HPDE6-E6E7 (cell line): ENCODE results near the gene CCDC183.
"Not testable (repeated sequence)": the region's sequence is repeated elsewhere in the genome, so short reads cannot be mapped to it uniquely, and the experiment has no call there.

Experiments used
- DNase-seq: peaks from one replicate; pipeline ENCODE4 v3.0.0; 2011; ENCODE audit warnings: missing footprints; ENCODE audit errors: extremely low spot score

Gene CCDC183

DNA sequence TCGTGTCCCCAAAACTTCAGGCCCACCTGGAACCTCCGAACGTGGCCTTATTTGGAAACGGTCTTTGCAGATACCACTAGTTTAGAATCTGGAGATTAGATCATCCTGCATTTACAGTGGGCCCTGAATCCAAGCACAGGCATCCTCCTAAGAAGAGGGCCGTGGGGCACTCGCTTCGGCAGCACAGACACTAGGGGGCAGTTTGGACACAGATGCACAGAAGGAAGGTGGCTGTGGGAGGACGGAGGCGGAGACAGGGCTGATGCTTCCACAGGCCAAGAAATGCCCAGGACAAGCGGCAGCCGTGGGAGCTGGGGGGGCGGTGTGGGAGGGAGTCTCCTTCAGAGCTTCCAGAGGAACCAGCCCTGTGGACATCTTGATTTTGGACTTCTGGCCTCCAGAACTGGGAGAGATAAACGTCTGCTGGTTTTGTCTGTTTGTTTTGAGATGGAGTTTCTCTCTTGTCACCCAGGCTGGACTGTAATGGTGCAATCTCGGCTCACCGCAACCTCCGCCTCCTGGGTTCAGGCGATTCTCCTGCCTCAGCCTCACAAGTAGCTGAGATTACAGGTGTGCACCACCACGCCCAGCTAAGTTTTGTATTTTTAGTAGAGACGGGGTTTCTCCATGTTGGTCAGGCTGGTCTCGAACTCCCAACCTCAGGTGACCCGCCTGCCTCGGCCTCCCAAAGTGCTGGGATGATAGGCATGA is 35.1 kb upstream of the CCDC183 start:
- not testable (repeated sequence) for DNase-seq

DNA sequence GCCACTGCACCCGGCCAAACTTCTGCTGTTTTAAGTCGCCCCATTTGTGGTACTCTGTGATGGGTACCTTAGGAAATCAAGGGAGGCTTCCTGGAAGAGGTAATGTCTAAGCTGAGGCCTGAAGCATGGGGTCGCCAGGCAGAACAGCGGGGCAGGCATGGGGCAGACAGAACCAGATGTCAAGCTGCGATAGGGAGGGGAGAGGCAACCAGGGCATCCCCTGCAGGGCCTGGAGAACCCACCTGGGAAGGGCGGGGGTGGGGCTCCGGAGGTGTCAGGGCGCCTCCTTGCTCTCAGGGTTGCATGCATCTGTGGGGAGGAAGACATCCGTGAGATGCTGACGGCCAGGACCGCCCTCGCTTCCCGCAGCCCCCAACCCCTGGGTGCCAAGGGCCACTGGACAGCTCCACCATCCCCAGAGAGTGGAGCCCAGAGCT is 34.6 kb upstream of the CCDC183 start:
- DNase-seq: no peak

DNA sequence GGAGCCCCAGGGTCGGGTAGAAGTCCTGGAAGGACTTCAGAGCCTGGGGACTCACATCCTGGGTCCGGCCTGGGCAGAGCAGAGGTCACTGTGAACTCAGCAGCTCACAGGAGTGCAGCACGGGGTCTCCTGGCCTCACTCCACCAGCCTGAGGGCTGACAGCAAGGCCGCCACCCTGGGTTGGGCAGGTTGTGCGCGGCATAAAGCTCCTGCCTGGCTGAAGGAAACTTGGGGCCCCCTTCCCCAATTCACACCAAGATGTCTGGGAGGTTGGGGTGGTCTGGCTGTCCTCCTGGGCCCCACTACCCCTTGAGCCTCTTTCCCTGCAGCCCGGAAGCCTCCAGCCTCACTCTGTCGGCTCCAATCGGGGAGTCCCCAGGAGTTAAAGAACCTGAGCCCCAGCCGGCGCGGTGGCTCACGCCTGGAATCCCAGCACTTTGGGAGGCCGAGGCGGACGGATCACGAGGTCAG is 33.9 kb upstream of the CCDC183 start:
- no peak for DNase-seq

DNA sequence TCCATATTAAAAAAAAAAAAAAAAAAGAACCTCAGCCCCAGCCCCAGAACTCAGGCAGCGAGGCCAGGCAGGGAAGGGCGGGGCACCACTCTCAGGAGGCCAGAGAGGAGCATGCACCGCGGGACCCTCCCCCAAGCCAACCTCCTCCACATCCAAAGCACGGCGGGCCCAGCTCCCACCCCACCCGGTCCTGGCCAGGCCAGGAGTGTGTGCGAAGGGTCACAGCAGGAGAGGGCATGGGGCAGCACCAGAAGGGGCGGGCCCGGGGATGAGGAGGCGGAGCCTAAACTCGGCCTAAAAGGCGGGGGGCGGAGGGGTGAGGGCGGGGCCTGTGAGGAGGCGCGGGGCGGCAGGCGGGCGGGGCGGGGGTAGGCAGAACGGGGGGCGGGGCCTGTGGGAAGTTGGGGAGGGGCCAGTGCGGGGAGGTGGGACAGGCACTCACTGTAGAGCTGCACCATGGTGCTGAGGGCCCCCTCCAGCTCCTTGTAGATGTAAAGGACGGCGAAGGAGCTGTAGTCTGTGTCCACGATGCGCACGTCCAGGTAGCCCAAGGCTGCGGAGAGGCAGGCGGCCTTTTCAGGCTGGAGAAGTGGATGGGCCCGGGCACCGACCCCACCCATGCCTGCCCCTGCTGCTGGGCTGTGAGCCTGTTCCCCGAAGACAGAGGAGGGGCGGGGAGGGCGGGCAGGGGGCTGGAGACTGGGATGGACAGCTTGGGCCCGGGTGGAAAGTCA is 33.1 kb upstream of the CCDC183 start:
- DNase-seq: no peak

- no peak for DNase-seq
Observed at GRCh38 chr9:136763649-136764035, 32.5 kb upstream of the CCDC183 start.

DNA sequence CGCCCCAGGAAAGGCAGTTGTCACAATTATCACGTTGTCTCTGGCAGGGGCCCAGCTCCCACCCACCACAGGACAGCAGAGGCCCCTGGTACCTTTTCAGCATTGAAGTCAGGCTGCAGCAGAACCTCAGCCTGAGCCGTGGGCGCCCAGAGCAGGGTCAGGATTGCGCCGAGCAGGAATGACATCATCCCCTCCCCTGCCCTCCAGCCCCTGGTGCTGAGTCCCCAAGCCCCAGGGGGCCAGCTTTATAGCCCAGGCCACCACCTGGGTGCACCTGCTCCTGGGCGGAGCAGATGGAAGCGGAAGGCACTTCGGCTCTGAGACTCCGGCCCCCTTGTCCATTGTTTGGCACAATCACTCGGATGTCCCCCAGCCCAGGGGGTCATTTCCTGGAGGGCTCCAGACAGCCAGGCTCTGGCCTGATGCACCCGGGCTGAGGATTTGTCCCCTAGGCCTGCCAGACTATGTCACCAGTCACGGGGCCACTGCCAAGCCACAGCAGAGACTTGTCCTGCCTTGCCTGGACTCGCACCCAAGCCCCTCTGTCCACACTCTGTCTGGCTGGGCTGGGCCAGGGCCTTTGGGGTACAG is 31.7 kb upstream of the CCDC183 start, which contains the start of gene LCN15:
LCN15 (minus strand) TSS at position 218 of the 591 bp plus-strand sequence; CDS start at position 188, 30 bp downstream.
- no peak for DNase-seq

DNA sequence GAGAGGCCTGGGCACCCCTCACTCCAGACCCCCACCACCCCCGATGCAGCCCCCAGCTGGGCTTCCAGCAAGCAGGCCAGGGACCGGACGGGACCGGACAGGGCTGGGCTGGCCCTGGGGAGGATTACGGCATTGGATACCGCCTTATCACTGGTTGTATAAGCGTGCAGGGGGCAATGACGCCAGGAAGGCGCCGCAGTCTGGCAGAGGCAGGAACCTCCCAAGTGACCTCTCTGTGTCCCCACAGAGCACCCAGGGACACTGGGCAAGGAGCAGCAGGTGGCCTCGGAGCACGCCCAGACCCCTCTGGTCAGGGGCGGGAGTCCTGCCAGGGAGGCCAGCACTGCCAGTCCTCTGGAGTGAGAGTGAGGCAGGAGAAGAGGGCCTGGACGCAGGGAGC is 31.1 kb upstream of the CCDC183 start:
- DNase-seq: no peak

DNA sequence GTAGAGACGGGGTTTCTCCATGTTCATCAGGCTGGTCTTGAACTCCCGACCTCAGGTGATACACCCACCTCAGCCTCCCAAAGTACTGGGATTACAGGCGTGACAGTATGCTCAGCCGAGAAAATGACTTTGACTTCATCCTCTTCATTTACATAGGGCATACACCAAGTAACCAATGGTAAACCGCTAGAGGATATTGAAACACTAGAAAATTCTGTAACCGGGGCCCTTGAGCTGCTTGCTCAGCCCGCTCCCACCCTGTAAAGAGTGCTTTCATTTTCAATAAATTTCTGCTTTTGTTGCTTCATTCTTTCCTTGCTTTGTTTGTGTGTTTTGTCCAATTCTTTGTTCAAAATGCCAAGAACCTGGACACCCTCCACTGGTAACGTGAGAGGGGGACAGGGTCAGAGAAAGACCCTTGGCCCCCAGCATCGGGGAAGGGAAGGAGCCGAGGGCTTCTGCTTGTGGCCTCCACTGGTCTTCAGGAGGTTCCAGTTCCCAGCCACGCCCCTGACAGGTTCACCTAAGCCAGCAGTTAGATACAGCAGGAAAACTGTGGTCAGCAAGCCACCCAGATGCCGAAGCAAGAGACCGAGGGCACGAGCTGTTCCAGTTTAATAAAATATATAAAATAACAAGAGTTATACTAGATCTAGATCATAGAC is 30.3 kb upstream of the CCDC183 start:
- not testable (repeated sequence) for DNase-seq

DNA sequence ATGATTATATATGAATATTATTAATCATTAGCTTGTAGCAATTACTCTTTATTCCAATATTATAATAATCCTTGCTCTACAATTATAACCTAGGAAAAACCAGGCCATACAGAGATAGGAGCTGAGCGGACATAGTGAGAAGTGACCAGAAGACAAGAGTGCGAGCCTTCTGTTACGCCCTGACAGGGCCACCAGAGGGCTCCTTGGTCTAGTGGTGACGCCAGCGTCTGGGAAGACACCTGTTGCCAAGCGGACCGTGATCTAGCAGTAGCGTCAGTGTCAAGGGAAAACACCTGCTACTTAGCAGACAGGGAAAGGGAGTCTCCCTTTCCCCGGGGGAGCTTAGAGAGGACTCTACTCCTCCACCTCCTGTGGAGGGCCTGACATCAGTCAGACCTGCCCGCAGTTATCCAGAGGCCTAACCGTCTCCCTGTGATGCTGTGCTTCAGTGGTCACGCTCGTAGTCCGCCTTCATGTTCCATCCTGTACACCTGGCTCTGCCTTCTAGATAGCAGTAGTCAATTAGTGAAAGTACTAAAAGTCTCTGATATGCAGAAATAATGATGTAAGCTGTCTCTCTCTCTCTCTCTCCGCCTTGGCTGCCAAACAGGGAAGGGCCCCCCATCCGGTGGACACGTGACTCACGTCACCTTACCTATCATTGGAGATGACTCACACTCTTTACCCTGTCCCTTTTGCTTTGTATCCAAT is 29.6 kb upstream of the CCDC183 start:
- not testable (repeated sequence) for DNase-seq

- DNase-seq: no peak
Observed at GRCh38 chr9:136769710-136770191, 26.4 kb upstream of the CCDC183 start.

GRCh38 chr9:136771907-136772415 is 24.2 kb upstream of the CCDC183 start:
- DNase-seq: no peak

DNA sequence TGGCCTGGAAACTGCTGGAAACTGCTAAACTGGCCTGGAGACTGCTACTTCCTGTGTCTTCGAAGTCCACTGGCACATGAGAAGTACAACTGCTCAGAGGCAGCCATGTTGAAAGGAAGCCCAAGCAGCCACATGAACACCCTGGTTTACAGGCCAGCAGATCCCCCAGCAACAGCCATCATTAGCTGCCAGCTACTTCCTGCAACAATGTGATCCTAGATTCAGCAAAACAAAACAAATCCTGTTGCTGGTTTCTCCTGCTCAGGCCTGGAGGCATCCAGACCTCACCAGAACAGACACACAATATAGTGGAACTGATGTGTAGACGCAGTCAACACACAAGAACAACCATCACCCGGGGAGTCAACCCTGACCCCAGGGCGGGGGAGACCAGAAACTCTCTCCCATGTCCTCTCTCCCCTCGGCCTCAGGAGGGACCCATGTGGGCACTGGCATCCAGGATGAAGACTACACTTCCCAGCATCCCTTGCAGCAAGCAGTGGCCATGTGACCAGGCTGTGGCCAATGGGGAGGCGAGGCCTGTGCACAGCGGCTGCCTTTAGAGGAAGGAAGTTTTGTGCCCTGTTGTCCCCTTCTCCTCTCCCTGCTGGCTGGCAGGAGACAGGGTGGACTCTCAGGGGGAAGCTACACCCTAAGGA is 22.6 kb upstream of the CCDC183 start:
- DNase-seq: no peak

DNA sequence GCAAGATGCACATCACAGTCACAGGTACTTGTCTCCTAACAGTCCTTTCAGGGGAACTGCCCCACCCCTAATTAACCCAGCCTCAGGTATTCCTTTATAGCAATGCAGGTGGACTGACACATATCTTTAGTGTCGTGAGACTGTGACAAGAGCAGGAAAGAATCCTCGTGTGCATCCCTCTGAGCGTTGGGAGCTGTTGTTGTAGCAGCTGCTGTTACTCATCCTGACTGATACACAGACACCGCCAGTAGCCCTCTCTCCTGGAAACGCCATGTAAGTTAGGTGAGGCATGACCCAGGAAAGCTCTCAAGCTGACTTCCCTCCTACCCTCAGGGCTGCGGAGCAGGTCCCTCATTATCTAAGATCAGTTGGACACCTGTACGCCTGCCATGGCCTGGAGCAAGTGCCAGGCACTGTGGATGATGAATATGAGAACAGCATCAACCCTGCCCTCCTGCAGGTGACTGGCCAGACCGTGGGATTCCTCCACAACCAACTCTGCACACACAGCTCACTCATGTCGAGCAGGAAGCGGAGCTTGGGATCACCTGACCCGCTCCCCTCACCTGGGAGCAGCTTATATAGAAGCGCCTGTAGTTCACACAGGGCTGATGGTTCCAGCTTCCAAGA is 21.6 kb upstream of the CCDC183 start:
- DNase-seq: no peak

DNA sequence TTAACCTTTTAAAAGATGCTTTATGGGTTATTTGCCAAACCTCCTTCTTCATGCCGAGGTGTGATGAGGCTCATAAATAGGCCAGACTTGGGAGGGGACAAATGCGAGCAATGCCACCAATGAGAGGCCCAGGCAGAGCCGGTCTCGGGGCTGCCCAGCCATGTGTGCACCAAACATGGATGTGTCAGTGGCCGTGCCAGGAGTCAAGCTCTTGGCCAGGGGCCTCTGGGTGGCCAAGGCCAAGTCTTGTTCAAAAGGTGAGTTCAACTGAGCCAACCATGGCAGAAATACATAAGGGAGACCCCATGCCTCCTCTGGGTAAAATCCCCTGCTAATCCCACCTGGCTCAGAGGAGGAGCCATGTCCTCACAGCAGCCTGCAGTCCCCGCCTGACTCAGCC is 20.9 kb upstream of the CCDC183 start:
- no peak for DNase-seq

GRCh38 chr9:136776947-136777346 is 19.2 kb upstream of the CCDC183 start:
- DNase-seq: no peak

GRCh38 chr9:136777359-136777758 is 18.8 kb upstream of the CCDC183 start:
- DNase-seq: no peak

DNA sequence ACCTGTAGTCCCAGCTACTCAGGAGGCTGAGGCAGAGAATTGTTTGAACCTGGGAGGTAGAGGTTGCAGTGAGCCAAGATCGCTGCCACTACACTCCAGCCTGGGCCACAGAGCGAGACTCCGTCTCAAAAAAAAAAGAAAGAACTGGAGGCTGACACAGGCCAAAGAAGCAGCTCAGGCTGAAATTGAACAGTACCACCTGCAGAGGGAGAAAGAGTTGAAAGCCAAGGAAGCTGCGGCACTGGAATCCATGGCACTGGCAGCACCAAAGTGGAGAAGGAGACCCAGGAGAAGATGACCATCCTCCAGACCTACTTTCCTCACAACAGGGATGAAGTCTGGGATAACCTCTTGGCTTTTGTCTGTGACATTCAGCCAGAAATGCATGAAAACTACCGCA is 16.3 kb upstream of the CCDC183 start:
- DNase-seq: no peak

DNA sequence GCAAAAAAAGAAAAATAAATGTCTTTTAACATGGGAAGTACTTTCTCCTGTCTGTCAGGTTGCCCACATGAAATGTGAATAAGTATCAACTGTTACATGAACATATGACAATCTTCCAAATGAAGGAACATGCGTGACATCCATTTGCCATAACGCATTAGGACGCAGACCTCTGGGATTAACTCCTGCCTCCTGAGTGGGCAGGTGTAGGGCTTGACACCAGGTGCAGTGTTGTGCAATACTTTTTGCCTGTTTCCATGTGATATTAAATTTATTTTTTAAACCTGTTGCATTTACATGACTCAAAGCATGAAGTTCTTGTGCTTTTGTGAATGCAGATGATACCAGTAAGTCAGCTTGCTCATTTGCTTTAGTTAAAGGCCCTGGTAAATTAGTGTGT is 13.7 kb upstream of the CCDC183 start:
- DNase-seq: no peak

DNA sequence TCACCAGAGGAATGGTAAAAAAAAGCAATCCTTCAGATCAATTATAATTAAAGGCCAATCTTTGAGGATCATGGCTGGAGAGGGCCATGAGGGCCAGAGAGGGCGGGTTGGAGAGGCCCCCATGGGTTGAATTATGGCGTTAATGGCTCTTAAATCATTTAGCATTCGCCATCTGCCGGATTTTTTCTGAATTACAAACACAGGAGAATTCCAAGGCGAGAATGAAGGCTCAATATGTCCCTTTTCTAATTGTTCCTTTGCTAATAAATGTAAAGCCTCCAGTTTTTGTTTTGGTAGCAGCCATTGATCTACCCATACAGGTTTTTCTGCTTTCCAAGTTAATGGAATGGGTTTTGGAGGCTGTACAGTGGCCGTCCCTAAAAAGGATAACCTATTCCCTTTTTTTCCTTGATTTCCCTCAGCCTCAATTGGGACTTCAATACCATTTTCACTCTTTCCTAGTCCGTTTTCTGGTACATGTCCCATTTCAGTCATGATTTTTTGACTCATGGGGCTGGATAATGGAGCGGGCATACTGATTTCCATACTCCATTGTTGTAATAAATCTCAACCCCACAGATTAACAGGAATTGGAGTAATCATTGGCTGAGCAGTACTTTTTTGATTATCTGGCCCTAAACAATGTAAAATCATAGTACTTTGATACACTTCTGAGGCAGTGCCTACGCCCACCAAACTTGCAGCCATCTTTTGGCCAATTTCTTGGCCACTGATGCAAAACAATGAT is 11.7 kb upstream of the CCDC183 start:
- DNase-seq: no peak
